Inferior parietal cortex (tissue), 1 donor: ENCODE measurements around the gene SUPT20H.
"Not testable (repeated sequence)": the region's sequence is repeated elsewhere in the genome, so short reads cannot be mapped to it uniquely, and the experiment has no call there.

Experiments used
- DNase-seq: peaks from one replicate; pipeline ENCODE4 v3.0.0-alpha.2; 2016; ENCODE audit errors: extremely low spot score

Gene SUPT20H

DNA sequence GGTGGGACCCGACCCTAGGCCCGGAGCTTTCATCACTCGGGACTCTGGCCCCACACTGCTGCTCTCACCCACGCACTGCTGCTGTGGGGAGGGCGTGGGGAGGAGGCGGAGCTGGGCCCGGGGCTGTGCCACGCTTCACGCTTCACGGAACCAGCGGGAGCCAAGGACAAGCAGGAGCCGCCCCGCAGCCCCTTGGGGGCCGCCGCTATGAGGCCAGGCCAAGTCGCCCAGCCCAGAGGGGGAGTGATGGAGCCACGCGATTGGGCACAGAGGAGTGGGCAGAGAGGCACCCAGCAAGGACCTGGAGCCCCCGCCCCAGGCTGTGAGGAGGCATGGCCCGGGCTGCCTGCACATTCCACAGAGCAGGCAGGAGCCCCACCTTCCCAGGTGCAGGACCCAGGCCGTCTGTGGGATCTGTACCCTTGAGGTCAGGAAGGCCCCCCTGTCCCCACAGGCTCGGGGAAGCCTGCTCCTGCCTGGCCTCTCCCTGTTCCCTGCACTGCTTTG is 10.2 kb upstream of the SUPT20H start:
- DNase-seq = no peak

DNA sequence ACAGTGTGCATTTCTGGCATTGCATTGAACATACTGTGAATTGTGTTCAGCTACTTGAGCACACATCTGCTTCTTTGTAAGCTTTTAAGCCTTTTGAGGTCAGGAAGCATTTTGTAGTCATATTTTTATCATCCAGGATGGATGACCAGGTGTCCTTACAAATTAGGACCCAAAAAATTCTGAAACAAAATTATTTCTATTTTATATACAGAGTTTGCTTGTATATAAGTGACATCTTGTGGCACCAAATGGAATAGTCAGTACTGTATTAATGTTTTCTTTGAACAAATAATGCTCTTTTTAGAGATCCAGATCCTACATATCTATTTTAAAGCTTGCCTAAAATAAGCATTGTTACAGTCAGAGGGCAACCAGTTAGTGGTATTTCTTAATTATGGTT is 9.5 kb upstream of the SUPT20H start:
- DNase-seq = no peak

GRCh38 chr13:37067874-37068273 is 8.4 kb upstream of the SUPT20H start:
- no peak for DNase-seq

DNA sequence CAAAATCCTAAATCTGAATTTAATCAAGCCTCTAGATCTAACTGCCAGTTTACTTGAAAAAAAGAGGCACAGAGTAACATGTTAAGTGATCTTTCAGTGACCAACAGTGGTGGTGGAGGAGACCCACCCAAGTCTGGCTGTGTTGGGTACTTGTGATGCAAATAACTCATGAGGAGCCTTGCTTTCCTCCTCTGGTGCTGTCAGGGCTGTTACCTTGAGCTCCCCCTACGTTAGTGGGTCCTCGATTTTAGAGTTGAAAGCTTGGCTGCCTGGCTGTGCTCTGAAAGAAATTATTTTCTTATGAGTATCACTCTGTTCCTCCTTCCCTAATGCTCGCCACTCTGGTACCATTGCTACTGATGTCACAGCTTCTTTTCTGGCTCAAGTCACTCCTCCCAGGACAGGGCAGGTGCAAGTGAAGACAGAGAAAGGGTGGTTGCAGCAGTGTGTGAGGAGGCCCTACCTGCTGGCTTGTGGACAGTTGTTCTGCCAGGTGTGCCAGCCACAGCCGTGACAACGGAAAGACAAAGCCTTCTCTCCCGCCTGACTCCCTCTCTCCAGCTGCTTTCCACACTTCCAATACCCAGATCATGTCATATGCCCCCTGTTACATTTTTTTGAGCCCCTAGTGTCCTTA is 6.5 kb upstream of the SUPT20H start:
- no peak for DNase-seq

GRCh38 chr13:37059848-37060192 is 332 bp upstream of the SUPT20H start:
- DNase-seq = no peak

- not testable (repeated sequence) for DNase-seq
Observed at GRCh38 chr13:37056228-37056627, 3.3 kb downstream of the SUPT20H start.

- not testable (repeated sequence) for DNase-seq
Observed at GRCh38 chr13:37053111-37053510, 6.4 kb downstream of the SUPT20H start.

- DNase-seq = no peak
Observed at GRCh38 chr13:37049810-37050209, 9.7 kb downstream of the SUPT20H start.

DNA sequence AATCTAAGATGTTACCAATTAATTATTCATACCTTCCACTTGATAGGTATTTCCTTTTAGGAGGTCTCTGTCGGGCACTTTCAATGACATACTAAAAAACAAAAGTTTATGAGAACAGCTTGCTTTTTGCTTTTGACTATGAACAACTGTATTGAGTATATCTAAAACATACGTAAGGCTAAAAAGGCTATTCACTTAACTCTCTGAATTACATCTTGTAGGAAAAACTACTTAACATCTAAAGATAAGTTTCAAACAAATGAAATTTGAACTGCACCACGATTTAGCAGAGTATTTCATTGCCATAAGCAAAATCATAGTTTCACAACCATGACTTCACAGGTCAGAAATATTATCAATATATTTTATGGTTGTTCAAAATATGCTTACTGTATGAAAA is 11.6 kb downstream of the SUPT20H start:
- DNase-seq = no peak

DNA sequence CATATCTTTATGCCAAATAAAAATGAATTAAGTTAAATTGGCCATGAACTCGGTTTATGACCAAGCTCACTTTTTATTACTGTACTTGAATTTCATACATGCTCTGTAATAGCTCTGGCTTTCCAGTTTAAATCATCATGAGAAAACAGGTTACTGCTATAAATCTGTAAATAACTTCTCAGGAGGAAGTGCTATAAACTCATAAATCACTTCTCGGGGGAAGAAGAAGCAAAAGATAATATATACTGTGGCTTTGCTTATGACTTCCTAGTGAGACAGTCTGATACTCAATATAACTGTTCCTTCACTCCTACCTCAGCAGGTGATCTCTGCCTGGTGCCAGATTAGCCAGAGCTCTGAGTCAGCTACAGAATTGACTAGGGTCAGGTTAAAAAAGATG is 12.5 kb downstream of the SUPT20H start:
- no peak for DNase-seq

- no peak for DNase-seq
Observed at GRCh38 chr13:37046062-37046461, 13.4 kb downstream of the SUPT20H start.

DNA sequence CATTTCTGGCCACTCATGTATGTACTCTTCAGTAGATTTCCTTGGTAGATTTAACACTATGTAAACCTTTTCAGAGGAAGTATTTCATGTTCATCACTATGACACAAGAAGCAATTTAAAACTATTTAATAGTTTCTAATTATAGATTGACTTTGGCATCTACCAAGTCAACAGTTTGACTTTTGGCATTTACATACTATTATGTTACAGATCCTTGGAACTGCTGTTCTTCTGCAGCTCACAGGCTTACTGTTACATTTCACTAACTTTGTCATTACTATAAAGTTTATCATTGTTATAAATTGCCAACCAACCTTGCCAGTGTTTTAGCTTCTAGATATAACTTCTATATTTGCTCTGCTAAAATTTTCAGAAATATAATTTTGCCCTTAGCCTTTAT is 18.7 kb downstream of the SUPT20H start:
- no peak for DNase-seq

DNA sequence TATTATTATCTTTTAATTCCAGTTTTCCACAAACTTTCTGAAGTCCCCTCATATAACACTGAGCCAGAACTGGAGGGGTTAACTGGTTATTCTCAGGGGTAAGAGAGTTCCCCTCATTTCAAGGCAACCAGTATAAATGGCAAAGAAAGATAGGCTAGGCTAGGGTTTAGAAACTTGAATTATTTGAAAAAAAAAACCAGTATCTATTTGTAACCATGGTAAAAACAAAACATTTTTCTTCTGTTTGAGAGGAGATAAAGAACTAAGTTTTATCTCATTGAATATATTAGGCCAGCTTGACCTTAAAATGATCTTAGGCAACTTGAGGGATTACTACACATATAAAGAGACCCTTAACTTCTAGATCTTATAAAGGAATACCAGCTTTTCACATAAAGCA is 19.6 kb downstream of the SUPT20H start:
- DNase-seq = no peak

DNA sequence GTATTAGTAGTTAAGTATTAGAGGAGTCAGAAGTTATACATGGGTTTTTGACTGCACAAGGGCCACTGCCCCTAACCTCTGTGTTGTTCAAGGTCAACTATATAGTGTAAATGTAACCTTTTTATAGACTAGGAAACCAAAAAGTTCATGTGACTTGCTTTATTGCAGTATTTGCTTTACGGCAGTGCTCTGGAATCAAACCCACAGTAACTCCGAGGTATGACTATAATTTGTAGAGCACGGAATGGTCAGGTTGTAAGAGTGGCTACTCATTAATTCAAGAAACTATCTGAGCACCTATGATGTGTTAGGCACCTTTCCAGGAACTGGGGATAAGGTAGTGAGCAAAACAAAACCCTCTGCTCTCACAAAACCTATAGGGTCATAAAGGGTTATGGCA is 22.2 kb downstream of the SUPT20H start:
- DNase-seq = no peak

DNA sequence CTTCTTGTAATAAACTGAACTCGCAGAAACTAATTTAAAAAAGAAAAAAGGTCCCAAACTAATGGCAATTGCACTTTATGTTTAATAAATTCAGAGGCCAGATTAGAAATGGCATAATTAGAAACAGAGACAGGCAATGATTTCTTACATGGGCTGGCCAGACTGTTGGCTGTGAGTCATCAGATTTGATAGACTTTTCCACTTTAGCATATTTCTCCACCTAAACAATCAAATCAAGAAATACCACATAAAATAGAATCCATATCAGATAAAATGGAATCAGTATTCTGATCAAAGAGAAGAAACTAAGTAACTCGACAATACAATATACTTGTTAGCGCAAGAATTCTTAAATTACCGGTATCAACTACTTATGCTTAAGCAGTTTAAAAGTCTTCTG is 29.9 kb downstream of the SUPT20H start:
- no peak for DNase-seq

DNA sequence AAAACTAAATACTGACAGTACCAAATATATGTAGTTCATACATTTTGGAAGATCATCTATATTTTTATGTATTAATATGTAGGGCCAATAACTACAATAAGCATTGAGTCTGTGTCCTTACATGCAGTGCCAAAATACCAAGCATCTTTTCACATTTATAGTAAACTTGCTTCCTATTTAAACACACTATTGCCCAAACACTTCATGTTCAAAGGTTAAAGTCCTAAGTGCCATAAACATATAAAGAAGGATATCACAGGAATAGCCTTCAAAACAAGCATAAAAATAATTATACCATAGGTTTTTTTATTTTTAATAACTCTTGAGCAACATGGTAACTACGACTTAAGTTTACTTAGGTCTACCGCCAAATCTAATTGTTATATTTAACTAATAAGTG is 31.8 kb downstream of the SUPT20H start:
- DNase-seq = no peak

- no peak for DNase-seq
Observed at GRCh38 chr13:37026771-37027170, 32.7 kb downstream of the SUPT20H start.

GRCh38 chr13:37023871-37024270 is 35.6 kb downstream of the SUPT20H start:
- no peak for DNase-seq

DNA sequence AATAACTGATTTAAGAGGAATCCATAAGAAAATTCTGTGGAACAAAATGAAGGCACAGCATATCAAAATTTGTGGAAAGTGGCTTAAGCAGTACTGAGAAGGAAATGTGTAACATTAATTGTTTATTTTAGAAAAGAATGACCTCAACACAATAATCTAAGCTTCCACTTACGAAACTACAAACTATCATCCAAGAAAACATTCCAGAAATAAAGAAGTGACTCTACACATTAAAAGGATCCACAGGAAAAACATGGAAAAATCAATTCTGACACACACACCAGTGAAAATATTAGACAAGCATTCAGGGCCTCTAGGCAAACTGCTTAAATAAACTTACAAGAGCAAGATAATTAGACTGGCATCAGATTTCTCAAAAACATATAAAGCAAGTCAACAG is 44.9 kb downstream of the SUPT20H start:
- no peak for DNase-seq

GRCh38 chr13:37011788-37012187 is 47.7 kb downstream of the SUPT20H start:
- DNase-seq = no peak

DNA sequence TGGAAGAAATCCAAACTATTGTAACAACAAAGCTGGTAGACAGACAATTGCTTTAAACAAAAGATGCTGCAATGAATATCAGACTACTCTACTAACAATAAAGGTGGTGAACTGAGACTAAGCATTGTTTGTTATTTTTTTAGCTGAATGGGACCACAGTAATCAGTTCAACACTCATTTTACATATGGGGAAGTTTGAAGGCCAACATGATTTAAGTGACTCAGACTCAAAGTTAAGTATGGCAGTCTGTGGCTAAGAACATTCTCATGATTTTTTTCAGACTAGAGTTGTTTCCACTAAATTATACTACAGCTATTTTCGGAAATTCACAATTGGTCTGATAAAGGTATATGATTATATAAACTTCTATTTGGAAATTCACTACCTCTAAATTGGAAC is 48.5 kb downstream of the SUPT20H start:
- no peak for DNase-seq

DNA sequence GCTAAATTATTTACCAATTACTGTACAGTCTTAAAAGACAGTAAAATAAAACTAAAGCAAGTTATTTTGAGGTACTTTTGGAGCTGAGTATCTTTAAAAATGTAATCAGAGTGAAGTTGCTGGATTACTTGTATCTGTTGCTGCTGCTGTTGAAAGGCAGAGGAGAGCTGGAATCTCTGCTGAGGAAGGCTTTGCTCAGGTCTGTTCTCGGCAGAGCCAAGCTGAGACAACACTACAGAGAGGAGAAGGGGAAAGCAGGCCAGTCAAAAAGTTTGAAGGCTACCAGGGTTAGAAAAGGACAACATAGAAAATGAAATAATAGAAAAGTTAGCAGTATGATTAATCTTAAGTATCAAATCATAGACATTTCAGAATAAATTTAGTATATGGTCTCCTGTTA is 49.1 kb downstream of the SUPT20H start:
- no peak for DNase-seq

DNA sequence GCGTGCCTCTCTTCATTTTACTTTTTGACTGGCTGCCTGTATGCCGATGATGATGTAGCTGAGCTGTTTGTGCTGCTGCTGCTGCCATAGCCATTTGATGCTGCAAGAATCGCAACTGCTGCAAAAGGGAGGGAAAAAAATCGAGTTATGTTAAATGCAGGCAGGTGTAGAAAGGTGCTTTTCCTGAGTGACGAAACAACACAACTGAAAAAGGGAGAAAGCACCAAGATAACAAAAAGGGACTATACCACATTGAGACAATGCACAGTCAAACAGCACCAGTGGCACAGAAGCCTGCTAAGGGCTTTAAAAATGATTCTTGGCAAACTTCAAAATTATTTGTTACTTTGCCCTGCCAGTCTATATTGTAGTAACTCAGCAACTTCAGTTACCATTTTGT is 49.8 kb downstream of the SUPT20H start:
- DNase-seq = no peak

GRCh38 chr13:37001921-37002250 is 57.6 kb downstream of the SUPT20H start:
- no peak for DNase-seq
